GM21576 (cell line): ENCODE results near the gene SPAG16.
"Not testable (repeated sequence)": the region's sequence is repeated elsewhere in the genome, so short reads cannot be mapped to it uniquely, and the experiment has no call there.

Experiments
- ATAC-seq: cut with Tn5 transposase; IDR thresholded peaks from one replicate; pipeline ENCODE4 v1.9.1; 2021; ENCODE audit warnings: mild to moderate bottlenecking, moderate library complexity; ENCODE audit not compliant: unreplicated experiment

SPAG16 gene

DNA sequence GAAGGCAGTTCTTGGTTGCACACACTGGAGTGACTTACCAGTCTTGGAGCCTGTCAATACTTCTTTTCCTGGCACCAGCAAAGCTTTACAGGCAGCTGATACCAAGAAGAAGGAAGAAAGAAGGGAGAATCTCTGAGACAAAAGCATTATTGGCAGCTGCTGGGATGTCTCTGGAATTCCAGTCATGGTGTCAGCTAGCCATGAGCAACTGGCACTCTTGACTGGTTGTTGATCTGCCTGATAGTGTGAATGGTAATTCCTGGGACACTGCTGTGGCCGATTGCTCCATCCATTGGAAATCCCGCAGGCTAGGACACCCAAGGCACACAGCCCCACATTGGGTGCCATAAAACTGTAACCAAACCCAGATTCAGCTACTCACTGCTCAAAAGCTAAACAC is 17.8 kb upstream of the SPAG16 start:
- ATAC-seq: no peak

- ATAC-seq: no peak
Measured at GRCh38 chr2:213271947-213272346, 12.3 kb upstream of the SPAG16 start.

DNA sequence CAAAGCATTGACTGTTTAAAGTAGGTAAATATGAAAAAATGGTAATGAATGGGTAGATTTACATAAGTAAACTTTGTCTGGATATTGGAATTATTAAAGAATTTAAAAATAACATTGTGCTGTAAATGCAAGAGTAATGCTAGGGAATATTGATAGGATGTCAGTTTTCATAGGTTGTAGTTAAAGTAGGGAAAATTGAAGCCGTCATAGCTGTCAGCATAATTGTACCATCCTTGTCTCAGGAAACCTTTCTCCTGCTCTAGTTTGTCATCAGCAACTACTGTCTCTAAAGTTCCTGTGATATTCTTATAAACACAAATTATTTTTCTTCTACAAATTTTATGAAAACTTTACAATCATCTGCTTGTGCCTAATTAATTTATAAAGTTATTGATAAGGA is 10.1 kb upstream of the SPAG16 start:
- no peak for ATAC-seq

- no peak for ATAC-seq
Measured at GRCh38 chr2:213275265-213275664, 9.0 kb upstream of the SPAG16 start.

DNA sequence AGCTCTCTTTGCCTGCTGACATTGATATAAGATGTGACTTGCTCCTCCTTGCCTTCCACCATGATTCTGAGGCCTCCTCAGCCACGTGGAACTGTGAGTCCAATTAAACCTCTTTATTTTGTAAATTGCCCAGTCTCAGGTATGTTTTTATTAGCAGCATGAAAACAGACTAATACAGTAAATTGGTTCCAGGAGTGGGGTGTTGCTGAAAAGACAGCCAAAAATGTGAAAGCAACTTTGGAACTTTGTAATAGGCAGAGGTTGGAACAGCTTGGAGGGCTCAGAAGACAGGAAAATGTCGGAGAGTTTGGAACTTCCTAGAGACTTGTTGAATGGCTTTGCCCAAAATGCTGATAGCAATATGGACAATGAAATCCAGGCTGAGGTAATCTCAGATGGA is 7.1 kb upstream of the SPAG16 start:
- not testable (repeated sequence) for ATAC-seq

- no peak for ATAC-seq
Measured at GRCh38 chr2:213279116-213279620, 5.1 kb upstream of the SPAG16 start.

DNA sequence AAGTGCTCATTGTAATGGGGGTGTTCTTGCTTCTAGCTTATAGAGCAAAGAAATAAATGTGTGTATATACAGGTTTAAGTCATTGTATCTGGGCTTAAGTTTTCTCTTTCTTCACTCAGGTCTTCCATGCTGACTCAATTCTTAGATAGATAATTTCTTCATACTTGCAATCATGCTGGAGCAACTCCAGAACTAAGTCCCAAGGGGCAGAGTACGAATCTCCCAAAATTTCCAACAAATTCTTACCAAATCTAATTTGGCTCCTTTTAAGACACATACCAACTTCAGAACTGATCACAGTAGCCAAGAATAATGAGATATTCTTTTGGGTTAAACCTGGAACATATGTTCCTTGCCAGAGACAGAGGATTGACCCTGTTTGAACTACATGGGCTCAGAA is 4.3 kb upstream of the SPAG16 start:
- ATAC-seq: no peak

- no peak for ATAC-seq
Measured at GRCh38 chr2:213281156-213281555, 3.1 kb upstream of the SPAG16 start.

DNA sequence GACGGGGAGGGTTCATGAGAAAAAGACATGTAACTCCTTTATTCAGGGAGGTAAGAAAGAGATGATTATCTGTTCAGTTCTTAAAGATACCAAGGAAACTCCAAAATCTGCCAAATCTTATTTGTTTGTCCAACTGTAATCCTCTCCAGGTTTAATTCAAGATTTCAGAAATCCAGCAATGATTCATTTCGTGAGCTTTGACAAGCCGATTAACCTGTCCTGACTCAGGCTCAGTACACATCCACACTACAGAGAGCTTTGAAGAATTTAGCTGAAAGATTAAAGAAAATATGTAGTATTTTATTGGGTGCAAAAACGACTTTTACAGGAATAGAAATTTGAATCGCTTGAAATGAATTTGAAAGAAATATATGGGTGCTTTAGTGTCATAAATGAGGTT is 1.1 kb downstream of the SPAG16 start:
- ATAC-seq: no peak

- ATAC-seq: no peak
Measured at GRCh38 chr2:213286161-213286560, 1.9 kb downstream of the SPAG16 start.

GRCh38 chr2:213288913-213289700 is 4.8 kb downstream of the SPAG16 start:
- ATAC-seq: no peak

DNA sequence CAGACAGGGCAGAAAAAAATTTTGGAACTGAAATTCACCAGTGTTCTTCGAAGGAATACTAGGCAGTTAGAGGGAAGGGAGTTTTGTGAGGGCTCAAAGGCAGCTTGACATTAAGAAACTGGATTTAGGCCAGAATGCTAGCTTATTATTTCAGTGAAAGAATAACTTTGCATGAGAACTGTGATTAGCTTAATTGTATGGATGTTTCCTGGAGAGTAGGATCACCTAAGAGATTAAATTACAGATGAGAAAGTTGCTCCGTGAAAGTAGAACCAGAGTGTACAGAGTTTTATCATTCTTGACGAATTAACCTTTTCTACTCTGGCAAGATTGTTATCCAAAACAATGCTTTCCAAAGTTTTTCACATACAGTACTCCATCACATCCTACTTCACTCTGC is 6.2 kb downstream of the SPAG16 start:
- no peak for ATAC-seq

GRCh38 chr2:213296270-213296669 is 12.0 kb downstream of the SPAG16 start:
- no peak for ATAC-seq

DNA sequence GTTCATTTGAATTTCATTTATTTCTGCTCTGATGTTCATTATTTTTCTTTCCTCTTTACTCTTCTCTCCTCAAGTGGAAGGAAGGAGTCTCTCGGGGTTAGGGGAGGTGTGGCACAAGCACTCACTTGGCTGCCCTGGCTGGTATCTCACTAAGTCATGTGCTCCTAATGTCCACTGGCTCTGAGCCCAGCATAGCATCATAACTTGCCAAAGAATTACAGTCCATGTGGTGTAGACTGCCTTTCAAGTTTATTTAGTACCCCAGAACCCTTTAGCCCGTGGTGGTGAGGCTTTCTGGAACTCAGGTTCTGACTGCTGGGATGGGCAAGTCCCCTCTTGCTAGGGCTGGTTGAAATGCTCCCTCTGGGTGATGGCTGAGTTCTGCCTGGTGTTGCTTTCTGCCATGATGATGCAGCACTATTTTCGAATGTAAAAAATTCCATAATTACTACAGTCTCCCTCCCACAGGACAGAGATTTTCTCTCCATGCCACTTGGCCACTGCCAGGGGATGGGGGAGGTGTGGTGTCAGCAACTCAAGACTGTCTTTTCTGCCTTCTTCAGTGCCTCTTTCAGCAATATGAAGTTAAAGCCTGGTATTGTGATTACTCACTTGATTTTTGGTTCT is 22.2 kb downstream of the SPAG16 start:
- ATAC-seq: no peak

GRCh38 chr2:213315168-213315876 is 31.1 kb downstream of the SPAG16 start:
- ATAC-seq: peak; percentile 55

- ATAC-seq: no peak
Measured at GRCh38 chr2:213316001-213316735, 31.9 kb downstream of the SPAG16 start.

DNA sequence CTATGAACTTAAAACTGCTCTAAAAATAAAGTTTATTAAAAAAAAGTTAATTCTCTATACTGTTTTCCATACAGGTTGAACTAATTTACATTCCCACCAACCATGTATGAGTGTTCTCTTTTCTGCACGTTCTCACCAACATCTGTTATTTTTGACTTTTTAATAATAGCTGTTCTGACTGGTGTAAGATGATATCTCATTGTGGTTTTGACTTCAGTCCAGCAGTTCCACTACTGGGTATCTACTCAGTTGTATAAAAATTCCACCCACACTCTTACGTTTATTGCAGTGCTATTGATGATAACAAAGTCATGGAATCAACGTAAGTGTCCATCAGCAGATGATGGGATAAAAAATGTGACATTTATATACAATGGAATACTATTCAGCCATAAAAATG is 33.7 kb downstream of the SPAG16 start:
- no peak for ATAC-seq

DNA sequence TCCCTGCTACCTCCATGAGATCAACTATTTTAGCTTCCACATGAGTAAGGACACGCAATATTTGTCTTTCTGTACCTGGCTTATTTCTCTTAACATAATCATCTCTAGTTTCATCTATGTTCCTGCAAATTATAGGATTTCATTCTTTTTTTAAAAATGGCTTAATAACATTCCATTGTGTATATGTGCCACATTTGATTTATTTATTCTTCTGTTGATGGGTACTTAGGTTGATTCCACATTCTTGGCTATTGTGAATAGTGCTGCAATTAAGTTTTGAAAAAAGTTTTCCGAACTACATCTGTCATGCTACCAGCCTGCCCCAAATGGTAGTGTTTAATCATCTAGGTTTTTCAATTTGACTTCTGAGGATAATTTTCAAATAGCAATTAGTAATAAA is 36.3 kb downstream of the SPAG16 start:
- no peak for ATAC-seq

- ATAC-seq: no peak
Measured at GRCh38 chr2:213336253-213336770, 52.0 kb downstream of the SPAG16 start.

- ATAC-seq: no peak
Measured at GRCh38 chr2:213353419-213353818, 69.2 kb downstream of the SPAG16 start.

GRCh38 chr2:213376644-213377043 is 92.4 kb downstream of the SPAG16 start:
- no peak for ATAC-seq
